Measurements from ENCODE around the gene CCDC141.

GRCh38 chr2:178870703-178871102 lies 179.2 kb downstream of the CCDC141 start:
- TF ChIP-seq CTCF (IDR thresholded peaks at IDR 0.05) = no peak
- no peak for TF ChIP-seq CHD4 (IDR thresholded peaks at IDR 0.05; ENCODE audit: borderline replicate concordance)
- TF ChIP-seq BHLHE40 (IDR thresholded peaks at IDR 0.05; ENCODE audit: low read depth, low read length) = no peak
- no peak for TF ChIP-seq CHD2 (IDR thresholded peaks at IDR 0.05; ENCODE audit: low read length, partially characterized antibody)
- no peak for TF ChIP-seq E2F6 (IDR thresholded peaks at IDR 0.05; ENCODE audit: borderline replicate concordance, low read depth)

Data from A549 (cell line).